Eye (tissue), 1 donor: Measurements from ENCODE around the gene B3GNT4.
"Not testable (repeated sequence)": the region's sequence is repeated elsewhere in the genome, so short reads cannot be mapped to it uniquely, and the experiment has no call there.

Experiments
- DNase-seq: peaks from one replicate; pipeline ENCODE4 v3.0.0-alpha.2; 2015

Gene B3GNT4

DNA sequence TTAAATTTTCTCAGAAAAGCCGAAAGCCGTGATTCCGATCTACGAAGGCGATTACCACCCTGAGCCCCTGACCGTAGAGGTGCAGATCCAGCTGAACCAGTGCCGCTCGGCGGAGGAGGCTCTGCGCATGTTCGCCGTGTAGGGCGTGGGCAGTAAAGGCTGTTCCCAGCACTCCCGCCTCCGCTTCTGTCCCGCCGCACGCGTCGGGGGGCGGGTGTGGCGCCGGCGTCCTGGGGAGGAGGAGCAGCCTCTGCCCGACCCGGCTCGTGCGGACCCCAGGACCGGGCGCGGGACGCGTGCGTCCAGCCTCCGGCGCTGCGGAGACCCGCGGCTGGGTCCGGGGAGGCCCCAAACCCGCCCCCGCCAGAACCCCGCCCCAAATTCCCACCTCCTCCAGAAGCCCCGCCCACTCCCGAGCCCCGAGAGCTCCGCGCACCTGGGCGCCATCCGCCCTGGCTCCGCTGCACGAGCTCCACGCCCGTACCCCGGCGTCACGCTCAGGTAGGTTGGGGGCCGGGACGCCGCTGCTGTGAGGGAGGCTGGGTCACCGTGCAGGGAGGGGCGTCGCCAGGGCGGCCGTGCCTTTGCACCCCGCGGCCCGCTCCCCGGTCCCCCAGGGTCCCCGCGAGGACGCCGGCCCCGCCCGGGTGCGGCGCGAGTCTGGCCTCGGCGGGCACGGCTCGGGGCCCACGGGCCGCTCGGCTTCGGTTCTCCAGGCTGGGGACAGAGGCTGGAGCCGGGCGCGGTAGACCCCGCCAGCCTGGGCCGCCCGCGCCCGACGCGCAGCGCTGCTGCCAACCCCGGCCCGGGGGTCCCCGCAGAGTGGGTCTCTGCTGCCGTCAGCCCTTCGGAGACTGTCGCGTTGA, at the start of gene B3GNT4:
TSS of gene B3GNT4 (plus strand) at position 409 of the 866 bp plus-strand sequence. CDS start 910 bp downstream, outside the sequence.
- peak; percentile 70 for DNase-seq

GRCh38 chr12:122155705-122156104, 47.8 kb upstream of the B3GNT4 start:
- DNase-seq: no peak

DNA sequence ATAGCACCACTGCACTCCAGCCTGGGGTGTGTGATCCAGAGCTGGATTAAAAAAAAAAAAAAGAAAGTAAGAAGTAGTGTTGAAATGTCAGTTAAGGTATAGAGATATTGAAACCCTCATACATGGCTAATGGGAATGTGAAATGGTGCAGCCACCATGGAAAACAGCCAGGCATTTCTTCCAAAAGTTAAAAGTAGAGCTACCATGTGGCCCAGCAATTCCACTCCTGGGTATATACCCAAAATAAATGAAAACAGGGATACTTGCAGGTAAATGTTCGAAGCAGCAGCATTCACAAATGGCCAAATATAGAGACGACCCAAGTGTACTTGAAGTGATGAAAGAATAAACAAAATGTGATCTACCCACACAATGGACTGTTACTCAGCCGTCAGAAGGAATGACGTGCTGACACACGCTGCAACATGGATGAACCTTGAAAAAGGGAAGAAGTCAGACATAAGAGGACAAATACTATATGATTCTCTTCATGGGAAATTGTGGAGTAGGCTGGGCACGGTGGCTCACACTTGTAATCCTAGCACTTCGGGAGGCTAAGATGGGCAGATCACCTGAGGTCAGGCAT, 44.7 kb upstream of the B3GNT4 start:
- no peak for DNase-seq

GRCh38 chr12:122159882-122160281, 43.6 kb upstream of the B3GNT4 start:
- DNase-seq: no peak

GRCh38 chr12:122160761-122161160, 42.7 kb upstream of the B3GNT4 start:
- no peak for DNase-seq

- DNase-seq: no peak
Measured at GRCh38 chr12:122161682-122162081, 41.8 kb upstream of the B3GNT4 start.

GRCh38 chr12:122162976-122163375, 40.5 kb upstream of the B3GNT4 start:
- DNase-seq: no peak

DNA sequence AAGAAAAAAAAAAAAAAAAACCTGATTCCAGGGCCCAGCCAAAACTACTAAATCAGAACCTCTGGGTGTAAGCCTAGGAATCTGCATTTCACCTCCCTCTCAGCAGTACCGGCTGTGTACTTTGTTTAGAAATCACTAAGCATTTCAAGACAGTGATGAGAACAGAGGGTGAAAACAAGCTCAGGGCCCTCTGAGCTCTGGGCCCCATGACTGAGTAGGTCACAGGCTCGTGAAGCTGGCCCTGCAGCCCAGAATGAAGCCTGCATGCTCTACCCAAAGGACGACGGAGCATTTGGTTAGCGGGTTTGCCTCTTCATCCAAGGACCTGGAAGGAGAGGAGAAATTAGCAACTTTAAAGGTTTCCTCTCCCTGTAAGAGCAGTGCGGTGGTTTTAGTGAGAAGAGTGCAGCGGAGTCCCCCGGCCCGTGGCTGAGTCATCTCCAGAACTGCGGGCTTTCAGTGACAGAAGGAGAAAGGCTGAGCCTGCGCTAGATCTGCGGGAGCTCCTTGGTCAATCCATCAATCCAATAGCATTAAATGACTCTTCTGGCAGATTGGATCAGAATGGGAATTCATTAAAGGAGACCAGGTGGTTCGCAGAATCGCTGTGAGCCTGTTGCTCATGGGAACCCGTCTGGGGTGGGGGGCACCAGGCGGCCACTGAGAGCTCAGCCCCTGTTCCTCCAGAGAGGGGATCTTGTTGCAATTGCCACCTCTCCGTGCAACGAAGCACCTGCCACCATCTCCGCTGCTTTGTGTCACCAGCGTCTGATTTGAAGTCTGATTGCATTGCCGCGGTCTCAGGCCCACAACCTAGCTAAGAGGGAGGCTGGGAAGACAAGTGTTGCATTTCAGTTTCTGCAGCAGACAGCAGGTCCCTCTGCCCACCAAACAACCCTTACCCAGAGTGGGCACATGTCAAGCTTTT, 36.8 kb upstream of the B3GNT4 start:
- peak; percentile 18 for DNase-seq

DNA sequence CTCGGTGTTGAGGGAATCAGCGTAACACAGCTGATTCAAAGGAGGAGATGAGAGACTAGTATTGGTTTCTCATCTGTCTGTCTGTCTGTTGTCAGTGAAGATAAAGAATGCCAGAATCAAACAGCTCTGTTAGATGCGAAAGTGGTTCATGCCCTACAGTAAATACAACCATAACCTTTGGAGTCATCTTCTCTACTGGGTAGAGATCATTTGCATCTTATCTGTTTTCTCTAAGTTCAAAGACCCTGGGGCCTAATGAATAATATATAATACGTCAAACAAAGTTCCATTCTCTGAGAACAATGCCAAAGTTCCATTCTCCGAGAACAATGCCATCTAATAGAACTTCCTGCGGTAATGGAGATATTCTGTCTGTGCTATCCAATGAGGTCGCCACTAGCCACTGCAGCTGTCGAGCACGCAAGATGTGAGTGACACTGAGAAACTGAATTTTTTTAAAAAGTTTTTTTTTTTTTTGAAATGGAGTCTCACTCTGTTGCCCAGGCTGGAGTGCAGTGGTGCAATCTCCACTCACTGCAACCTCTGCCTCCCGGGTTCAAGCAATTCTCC, 36.1 kb upstream of the B3GNT4 start:
- DNase-seq: no peak

GRCh38 chr12:122168492-122168891, 35.0 kb upstream of the B3GNT4 start:
- DNase-seq: no peak

GRCh38 chr12:122171399-122171798, 32.1 kb upstream of the B3GNT4 start:
- no peak for DNase-seq

DNA sequence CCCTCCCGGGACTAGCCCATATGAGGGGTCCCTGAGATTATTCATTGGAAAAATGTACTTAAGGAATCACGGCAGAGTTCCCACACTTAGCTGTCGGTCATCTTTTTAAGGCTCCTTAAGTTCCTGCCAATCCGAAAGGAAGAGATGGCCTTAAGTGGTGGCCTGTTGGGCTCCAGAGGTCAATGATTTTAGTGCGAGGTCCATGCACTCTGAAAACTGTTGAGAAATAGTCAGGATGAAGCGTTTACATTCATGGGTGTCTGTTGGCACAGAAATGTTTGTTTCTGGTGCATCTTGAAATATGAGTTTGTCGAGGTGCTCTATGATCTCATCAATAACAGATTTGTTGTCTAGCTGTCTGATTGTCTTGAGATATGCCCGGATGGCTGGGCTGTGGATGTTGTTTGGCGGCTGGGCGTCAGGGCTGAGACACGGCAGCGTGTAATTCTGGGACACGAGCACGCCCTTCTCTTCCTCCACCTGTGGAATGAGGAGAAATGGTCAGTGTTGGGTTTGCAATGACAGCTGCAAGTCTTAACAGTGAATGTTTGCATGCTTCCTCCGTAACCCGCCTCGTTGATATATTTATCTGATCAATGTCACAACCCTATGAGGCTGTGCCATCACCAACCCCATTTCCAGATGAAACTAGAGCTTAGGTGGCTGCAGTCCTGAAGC, 31.1 kb upstream of the B3GNT4 start:
- no peak for DNase-seq

GRCh38 chr12:122174155-122174845, 29.2 kb upstream of the B3GNT4 start, which contains the start of gene IL31:
Gene IL31 (minus strand): TSS chr12:122174221. CDS start chr12:122174172, 49 bp downstream.
- no peak for DNase-seq

DNA sequence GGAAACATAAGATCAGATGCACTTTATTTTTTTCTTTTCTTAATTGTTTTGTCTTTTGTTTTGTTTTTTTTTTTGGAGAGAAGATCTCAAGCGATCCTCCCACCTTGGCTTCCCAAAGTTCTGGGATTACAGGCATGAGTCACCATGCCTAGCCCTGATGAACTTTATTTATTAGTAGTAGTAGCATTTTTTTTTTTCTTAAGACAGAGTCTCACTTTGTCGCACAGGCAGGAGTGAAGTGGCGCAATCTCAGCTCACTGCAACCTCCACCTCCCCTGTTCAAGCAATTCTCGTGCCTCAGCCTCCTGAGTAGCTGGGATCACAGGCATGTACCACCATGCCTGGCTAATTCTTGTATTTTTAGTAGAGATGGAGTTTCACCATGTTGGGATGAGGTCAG, 27.0 kb upstream of the B3GNT4 start:
- DNase-seq: not testable (repeated sequence)

- peak; percentile 82 for DNase-seq
Measured at GRCh38 chr12:122182887-122183587, 20.5 kb upstream of the B3GNT4 start, which contains the start of gene LRRC43. Gene LRRC43 (plus strand): TSS chr12:122183123. CDS start chr12:122183145, 22 bp downstream.

GRCh38 chr12:122183588-122183940, 19.9 kb upstream of the B3GNT4 start:
- peak; percentile 30 for DNase-seq

GRCh38 chr12:122184517-122184916, 19.0 kb upstream of the B3GNT4 start:
- DNase-seq: no peak

DNA sequence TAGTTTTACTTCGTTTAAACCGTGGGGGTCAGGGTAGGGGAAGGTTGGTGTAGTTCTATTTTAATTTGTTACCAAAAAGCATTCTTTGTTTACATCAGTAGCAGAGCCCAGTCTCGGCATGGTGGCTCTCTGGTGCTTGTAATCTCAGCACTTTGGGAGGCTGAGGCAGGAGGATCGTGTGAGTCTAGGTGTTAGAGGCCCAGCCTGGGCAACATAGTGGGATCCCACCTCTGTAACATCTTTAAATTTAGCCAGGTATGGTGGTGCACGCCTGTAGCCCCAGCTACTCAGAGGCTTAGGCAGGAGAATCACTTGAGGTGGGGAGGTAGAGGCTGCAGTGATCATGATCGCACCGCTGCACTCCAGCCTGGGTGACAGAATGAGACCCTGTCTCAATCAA, 18.4 kb upstream of the B3GNT4 start:
- no peak for DNase-seq

GRCh38 chr12:122185494-122186082, 17.9 kb upstream of the B3GNT4 start:
- no peak for DNase-seq

DNA sequence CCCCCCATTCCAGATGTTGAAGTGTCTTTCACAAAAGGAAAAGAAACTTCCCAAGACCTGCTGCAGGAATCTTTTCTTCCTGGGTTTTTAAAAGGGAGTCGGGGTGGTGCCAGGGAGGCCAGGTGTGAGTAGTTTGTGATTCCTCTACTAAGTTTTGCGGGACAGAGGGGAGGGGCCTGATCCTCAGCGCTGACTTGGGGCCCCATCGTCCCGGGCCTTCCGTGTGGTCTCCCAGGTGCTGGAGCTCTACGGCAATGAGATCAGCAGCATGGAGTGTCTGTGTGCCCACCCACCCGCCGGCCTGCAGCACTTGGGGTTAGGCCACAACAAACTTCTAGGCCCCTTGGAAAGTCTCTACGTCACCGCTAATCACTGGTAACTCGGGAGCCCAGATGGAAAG, 16.0 kb upstream of the B3GNT4 start:
- DNase-seq: no peak
